ENCODE measurements around the gene PPP1R37. TPM values are rescaled to one million over a fixed set of nuclear protein-coding genes. Genes with fewer than 3 reads are reported as not detected.

PPP1R37 gene
- total and polyA plus RNA-seq, 2 of the 8 experiments (the other 6 are each of a cell fraction or from before 2014, with no cell fraction given) = 14.6 to 25.7 TPM

DNA sequence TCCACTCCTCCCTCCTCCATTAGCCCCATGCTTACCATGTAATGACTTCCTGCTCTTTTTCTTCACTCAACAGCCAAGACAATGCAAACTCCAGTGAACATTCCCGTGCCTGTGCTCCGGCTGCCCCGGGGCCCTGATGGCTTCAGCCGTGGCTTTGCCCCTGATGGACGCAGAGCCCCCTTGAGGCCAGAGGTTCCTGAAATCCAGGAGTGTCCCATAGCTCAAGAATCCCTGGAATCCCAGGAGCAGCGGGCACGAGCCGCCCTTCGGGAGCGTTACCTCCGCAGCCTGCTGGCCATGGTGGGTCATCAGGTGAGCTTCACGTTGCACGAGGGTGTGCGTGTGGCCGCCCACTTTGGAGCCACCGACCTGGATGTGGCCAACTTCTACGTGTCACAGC, 2.9 kb upstream of the PPP1R37 start (continued):
- TF ChIP-seq, protein P1, sequence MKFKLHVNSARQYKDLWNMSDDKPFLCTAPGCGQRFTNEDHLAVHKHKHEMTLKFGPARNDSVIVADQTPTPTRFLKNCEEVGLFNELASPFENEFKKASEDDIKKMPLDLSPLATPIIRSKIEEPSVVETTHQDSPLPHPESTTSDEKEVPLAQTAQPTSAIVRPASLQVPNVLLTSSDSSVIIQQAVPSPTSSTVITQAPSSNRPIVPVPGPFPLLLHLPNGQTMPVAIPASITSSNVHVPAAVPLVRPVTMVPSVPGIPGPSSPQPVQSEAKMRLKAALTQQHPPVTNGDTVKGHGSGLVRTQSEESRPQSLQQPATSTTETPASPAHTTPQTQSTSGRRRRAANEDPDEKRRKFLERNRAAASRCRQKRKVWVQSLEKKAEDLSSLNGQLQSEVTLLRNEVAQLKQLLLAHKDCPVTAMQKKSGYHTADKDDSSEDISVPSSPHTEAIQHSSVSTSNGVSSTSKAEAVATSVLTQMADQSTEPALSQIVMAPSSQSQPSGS (IDR thresholded peaks at IDR 0.05; ENCODE audit: low read length) = no peak
- TF ChIP-seq CREB1 (IDR thresholded peaks at IDR 0.05) = no peak
